ENCODE measurements around the gene ADAMTS17.

- TF ChIP-seq CTCF (IDR thresholded peaks at IDR 0.05; ENCODE audit: low read depth, low read length, poor library complexity, severe bottlenecking), result no peak
- TF ChIP-seq EZH2phosphoT487 (IDR thresholded peaks at IDR 0.05; ENCODE audit: borderline replicate concordance, low read length), result no peak
Observed at GRCh38 chr15:100059521-100059920, 282.3 kb downstream of the ADAMTS17 start.

All from DOHH2 (cell line).